Testis (tissue), 2 donors: ENCODE measurements around the gene PRKACG.

Experiments used
- POLR2A ChIP-seq: fragments of 450-650 bp; IDR thresholded peaks from one replicate; pipeline ENCODE4 v1.6.1; 2017; ENCODE audit warnings: antibody characterized with exemption, mild to moderate bottlenecking, moderate library complexity
- TF ChIP-seq, protein P1 (sequence below), 3 experiments: fragments of 450-650 bp in 2 of 3; fragments of 200-600 bp in 1 of 3; sonication (generic) in 1 of 3; IDR thresholded peaks; one replicate each; pipeline ENCODE4 v1.5.1; 2016 to 2019; ENCODE audit warnings: antibody characterized with exemption in 3 of 3, mild to moderate bottlenecking in 2 of 3, moderate library complexity in 1 of 3

DNA sequence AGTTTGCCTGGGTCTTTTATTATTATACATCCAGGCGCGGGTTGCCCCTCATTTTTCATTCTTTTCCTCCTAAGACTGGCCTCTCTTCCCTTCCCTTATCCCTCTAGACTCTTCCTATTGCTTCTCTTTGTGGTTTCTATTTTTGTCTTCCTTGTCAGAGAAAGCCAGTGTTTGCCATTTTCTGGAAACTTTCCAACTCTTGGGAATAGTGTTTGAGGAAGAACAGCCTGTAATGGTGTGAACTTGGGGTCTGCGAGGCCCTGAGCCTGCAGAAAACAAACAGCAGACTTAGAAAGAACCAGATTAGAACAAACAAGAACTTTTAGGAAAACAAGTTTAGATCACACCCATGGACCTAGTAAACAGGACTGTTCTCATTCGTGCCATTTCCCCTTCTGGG is 15.5 kb downstream of the PRKACG start:
- TF ChIP-seq, protein P1, sequence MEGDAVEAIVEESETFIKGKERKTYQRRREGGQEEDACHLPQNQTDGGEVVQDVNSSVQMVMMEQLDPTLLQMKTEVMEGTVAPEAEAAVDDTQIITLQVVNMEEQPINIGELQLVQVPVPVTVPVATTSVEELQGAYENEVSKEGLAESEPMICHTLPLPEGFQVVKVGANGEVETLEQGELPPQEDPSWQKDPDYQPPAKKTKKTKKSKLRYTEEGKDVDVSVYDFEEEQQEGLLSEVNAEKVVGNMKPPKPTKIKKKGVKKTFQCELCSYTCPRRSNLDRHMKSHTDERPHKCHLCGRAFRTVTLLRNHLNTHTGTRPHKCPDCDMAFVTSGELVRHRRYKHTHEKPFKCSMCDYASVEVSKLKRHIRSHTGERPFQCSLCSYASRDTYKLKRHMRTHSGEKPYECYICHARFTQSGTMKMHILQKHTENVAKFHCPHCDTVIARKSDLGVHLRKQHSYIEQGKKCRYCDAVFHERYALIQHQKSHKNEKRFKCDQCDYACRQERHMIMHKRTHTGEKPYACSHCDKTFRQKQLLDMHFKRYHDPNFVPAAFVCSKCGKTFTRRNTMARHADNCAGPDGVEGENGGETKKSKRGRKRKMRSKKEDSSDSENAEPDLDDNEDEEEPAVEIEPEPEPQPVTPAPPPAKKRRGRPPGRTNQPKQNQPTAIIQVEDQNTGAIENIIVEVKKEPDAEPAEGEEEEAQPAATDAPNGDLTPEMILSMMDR (IDR thresholded peaks at IDR 0.05) = no peak
- TF ChIP-seq POLR2A = no peak
